GM12878 (cell line): ENCODE measurements around the gene RIC1. TPM values are rescaled to one million over a fixed set of nuclear protein-coding genes. Genes with fewer than 3 reads are reported as not detected.

Experiments
- ATAC-seq: fragments of 200-7000 bp; cut with Tn5 transposase; 3 replicates; pipeline ENCODE4 v1.9.1; 2020; ENCODE audit warnings: mild to moderate bottlenecking, moderate library complexity
- BruUV-seq: library from RNA; stranded (reverse); fragments of 400-500 nt; replicated peaks from 2 replicates; lab custom pipeline; 2021; lab: Mats Ljungman, UMichigan
- CTCF ChIA-PET: fragments of 300-600 bp; sonication (Branson Sonifier 250); formaldehyde crosslinking; extraction: SDS; loops from one replicate; lab custom pipeline; 2021; ENCODE audit warnings: inconsistent platforms; lab: Yijun Ruan, JAX
- POLR2A ChIA-PET: fragments of 350-600 bp; formaldehyde crosslinking; extraction: SDS; loops from one replicate; lab custom pipeline; 2021; ENCODE audit warnings: inconsistent platforms; lab: Charles Lee
- RAD21 ChIA-PET: fragments of 300-600 bp; sonication (Branson Sonifier 250); formaldehyde crosslinking; loops from one replicate; lab custom pipeline; 2023; ENCODE audit warnings: antibody characterized with exemption; ENCODE audit not compliant: unreplicated experiment; lab: Charles Lee
- SMC1A ChIA-PET: fragments of 300-600 bp; sonication (Branson Sonifier 250); formaldehyde crosslinking; loops from one replicate; lab custom pipeline; 2023; ENCODE audit not compliant: unreplicated experiment, uncharacterized antibody; lab: Charles Lee
- DNase-seq: peaks from one replicate; pipeline ENCODE4 v3.0.0-alpha.2; 2011; ENCODE audit warnings: low read depth, low spot score
- FAIRE-seq: peaks from 3 replicates; lab custom pipeline; 2011; peaks lifted over from hg19 to GRCh38; lab: Jason Lieb, UNC
- H2AFZ ChIP-seq: 2 replicates; pipeline ENCODE4 v1.6.0; 2011; ENCODE audit warnings: low read depth, low read length, control low read depth; ENCODE audit not compliant: control insufficient read depth
- H3K27ac ChIP-seq: 2 replicates; pipeline ENCODE4 v1.5.1; 2011; ENCODE audit warnings: control low read depth; ENCODE audit not compliant: control insufficient read depth, insufficient read depth
- H3K27me3 ChIP-seq, 2 experiments: replicated peaks in 1 of 2; 2 replicates each; pipeline versions ENCODE4 v1.6.0 to v1.6.1; 2011; ENCODE audit warnings: low read length in 1 of 2; ENCODE audit not compliant: control insufficient read depth in 2 of 2, insufficient read depth in 2 of 2
- H3K36me3 ChIP-seq, 2 experiments: 2 replicates each; pipeline ENCODE4 v1.5.1; 2011; ENCODE audit warnings: low read length in 1 of 2; ENCODE audit not compliant: control insufficient read depth in 2 of 2, insufficient read depth in 2 of 2
- H3K4me1 ChIP-seq: 2 replicates; pipeline ENCODE4 v1.6.1; 2011; ENCODE audit warnings: mild to moderate bottlenecking, low read length, moderate library complexity, mixed read lengths; ENCODE audit not compliant: control insufficient read depth, insufficient read depth
- H3K4me2 ChIP-seq: 2 replicates; pipeline ENCODE4 v1.6.0; 2011; ENCODE audit warnings: control low read depth; ENCODE audit not compliant: control insufficient read depth, insufficient read depth
- H3K4me3 ChIP-seq: fragments of 200-600 bp; sonication (generic); 2 replicates; pipeline ENCODE4 v1.5.1; 2016
- H3K79me2 ChIP-seq: 2 replicates; pipeline ENCODE4 v1.6.0; 2011; ENCODE audit warnings: low read length; ENCODE audit not compliant: control insufficient read depth, insufficient read depth
- H3K9ac ChIP-seq: 2 replicates; pipeline ENCODE4 v1.8.0; 2011; ENCODE audit warnings: low read length, control low read depth, mixed read lengths; ENCODE audit not compliant: control insufficient read depth, insufficient read depth
- H3K9me3 ChIP-seq: replicated peaks from 3 replicates; pipeline ENCODE4 v1.5.1; 2011; ENCODE audit warnings: mild to moderate bottlenecking, low read length; ENCODE audit not compliant: control insufficient read depth, insufficient read depth
- H4K20me1 ChIP-seq: 2 replicates; pipeline ENCODE4 v1.6.0; 2011; ENCODE audit not compliant: control insufficient read depth, insufficient read depth
- BCLAF1 ChIP-seq: fragments of 450-650 bp; IDR thresholded peaks from 2 replicates; pipeline ENCODE4 v1.6.1; 2017; ENCODE audit warnings: antibody characterized with exemption, mild to moderate bottlenecking, moderate library complexity
- HDAC2 ChIP-seq: fragments of 200-600 bp; sonication (generic); IDR thresholded peaks from 2 replicates; pipeline ENCODE4 v1.6.1; 2017
- MTA3 ChIP-seq: IDR thresholded peaks from 2 replicates; pipeline ENCODE4 v1.6.1; 2012; ENCODE audit warnings: low read length, inconsistent platforms, borderline replicate concordance
- MYB ChIP-seq: fragments of 150-350 bp; IDR thresholded peaks from 2 replicates; pipeline ENCODE4 v1.6.1; 2014; ENCODE audit warnings: mild to moderate bottlenecking, low read depth, low read length, borderline replicate concordance
- RAD21 ChIP-seq: IDR thresholded peaks from 2 replicates; pipeline ENCODE4 v1.6.1; 2011; ENCODE audit warnings: mild to moderate bottlenecking, low read depth, low read length, moderate library complexity; ENCODE audit not compliant: insufficient read depth
- RCOR1 ChIP-seq: conservative IDR thresholded peaks from 2 replicates; pipeline ENCODE4 v1.6.1; 2012; ENCODE audit warnings: low read depth, low read length, improper control_type of control experiment
- REST ChIP-seq: IDR thresholded peaks from 2 replicates; pipeline ENCODE4 v1.6.1; 2012; ENCODE audit warnings: mild to moderate bottlenecking, low read depth, low read length
- TBL1XR1 ChIP-seq: IDR thresholded peaks from 2 replicates; pipeline ENCODE4 v1.6.1; 2012; ENCODE audit warnings: low read depth, low read length, improper control_type of control experiment
- ZNF207 ChIP-seq: fragments of 450-650 bp; IDR thresholded peaks from 2 replicates; pipeline ENCODE4 v1.6.1; 2014; ENCODE audit warnings: antibody characterized with exemption, mild to moderate bottlenecking, borderline replicate concordance
- whole genome bisulfite sequencing: methylation state at CpG from one replicate; pipeline ENCODE4 v1.1.6; 2016; ENCODE audit warnings: low lambda C conversion rate; ENCODE audit not compliant: insufficient replicate concordance, insufficient coverage; ENCODE audit errors: missing lambda C conversion rate; 5-methylcytosine and 5-hydroxymethylcytosine counted together
- in situ Hi-C: fragments of 300-500 bp; cut with MboI; formaldehyde crosslinking; loops from 9 replicates; pipeline ENCODE4 v1.14.3; 2018; ENCODE audit warnings: mixed read lengths
- intact Hi-C: fragments of 100-400 bp; cut with micrococcal nuclease; formaldehyde crosslinking; loops from one replicate; pipeline ENCODE4 v1.14.2; 2022; ENCODE audit not compliant: unreplicated experiment
- polyA plus RNA-seq, 11 experiments: library from polyadenylated mRNA; depleted of rRNA in 4 of 11; unstranded in 6 of 11; stranded (reverse) in 5 of 11; fragments of >200 nt; fragmentation: Nextera tagmentation in 4 of 11; fragmentation: Illumina TruSeq in 1 of 11; extraction: Ambion mirVana in 4 of 11; extraction: Trizol in 1 of 11; gene quantifications; 1 replicate in 1 of 11; 2 replicates in 10 of 11; pipeline versions ENCODE4 v1.2.1 to v1.2.3, GENCODE V29; 2011 to 2016; ENCODE audit warnings: inconsistent platforms in 2 of 11, missing spikeins in 2 of 11, low read depth in 1 of 11
- total RNA-seq, 4 experiments: library from RNA; depleted of rRNA in 3 of 4; stranded (reverse); fragments of >200 nt in 3 of 4; fragmentation: Illumina TruSeq in 1 of 4; extraction: Trizol in 1 of 4; gene quantifications; 2 replicates each; pipeline versions ENCODE4 v1.2.1 to v1.2.3, GENCODE V29; 2013 to 2021
- TF ChIP-seq, protein P1 (sequence below): IDR thresholded peaks from 2 replicates; pipeline ENCODE4 v1.6.1; 2011; ENCODE audit warnings: borderline replicate concordance, low read depth, mild to moderate bottlenecking, moderate library complexity, low read length; ENCODE audit not compliant: insufficient read depth, poor library complexity, severe bottlenecking

The RIC1 gene
- total and polyA plus RNA-seq, 10 of the 15 experiments (the other 5 are each of a cell fraction or from before 2014, with no cell fraction given) = 6.2 to 59.8 (median 33.3) TPM

- no peaks in the 10 kb centered on the region; the same call in 2 of the 3 replicates for H3K9me3 ChIP-seq
- no peaks in the 10 kb centered on the region for H3K4me1 ChIP-seq
- H3K36me3 ChIP-seq = peaks cover 3 to 16% of the 10 kb centered on the region in 2 experiments
- no peak overlapping the region for H3K27ac ChIP-seq
- POLR2A ChIA-PET = no interaction called here
- H2AFZ ChIP-seq = no peak overlapping the region
- H3K4me2 ChIP-seq = no peak overlapping the region
- H3K79me2 ChIP-seq = no peaks in the 10 kb centered on the region
- H3K4me3 ChIP-seq = no peak overlapping the region
- FAIRE-seq (no peak), ATAC-seq (no peak), DNase-seq (no peak)
- H3K9ac ChIP-seq = no peak overlapping the region
- H4K20me1 ChIP-seq = no peaks in the 10 kb centered on the region
- in situ Hi-C loops = no loop called here
- H3K27me3 ChIP-seq = no peaks in the 10 kb centered on the region
- CTCF ChIA-PET = no interaction called here
- RAD21 ChIA-PET = no interaction called here
- no TSS peak for BruUV-seq
- 97% methylated on average over 18 of the region's 18 CpGs for WGBS
- SMC1A ChIA-PET = interaction anchor here (1.2 kb wide), 1 partner anchor 131 kb away, joined by 3 read pairs; no protein-coding TSS in a partner anchor
- intact Hi-C loops = no loop called here
- no peak for TF ChIP-seq MTA3
- no peak for TF ChIP-seq HDAC2
- no peak for TF ChIP-seq REST
- TF ChIP-seq, protein P1, sequence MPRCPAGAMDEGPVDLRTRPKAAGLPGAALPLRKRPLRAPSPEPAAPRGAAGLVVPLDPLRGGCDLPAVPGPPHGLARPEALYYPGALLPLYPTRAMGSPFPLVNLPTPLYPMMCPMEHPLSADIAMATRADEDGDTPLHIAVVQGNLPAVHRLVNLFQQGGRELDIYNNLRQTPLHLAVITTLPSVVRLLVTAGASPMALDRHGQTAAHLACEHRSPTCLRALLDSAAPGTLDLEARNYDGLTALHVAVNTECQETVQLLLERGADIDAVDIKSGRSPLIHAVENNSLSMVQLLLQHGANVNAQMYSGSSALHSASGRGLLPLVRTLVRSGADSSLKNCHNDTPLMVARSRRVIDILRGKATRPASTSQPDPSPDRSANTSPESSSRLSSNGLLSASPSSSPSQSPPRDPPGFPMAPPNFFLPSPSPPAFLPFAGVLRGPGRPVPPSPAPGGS = no peak
- TF ChIP-seq MYB = no peak
- no peak for TF ChIP-seq RCOR1
- no peak for TF ChIP-seq ZNF207
- TF ChIP-seq TBL1XR1 = no peak
- TF ChIP-seq BCLAF1 = no peak
- TF ChIP-seq RAD21 = no peak
Observed at GRCh38 chr9:5721279-5722087, 92.6 kb downstream of the RIC1 start.
